ENCODE measurements around the gene POLD2. TPM values are rescaled to one million over a fixed set of nuclear protein-coding genes. Genes with fewer than 3 reads are reported as not detected.

The POLD2 gene
- total RNA-seq, 4 donors from 2014 or later: 50.8 to 69.0 (median 58.7) TPM

DNA sequence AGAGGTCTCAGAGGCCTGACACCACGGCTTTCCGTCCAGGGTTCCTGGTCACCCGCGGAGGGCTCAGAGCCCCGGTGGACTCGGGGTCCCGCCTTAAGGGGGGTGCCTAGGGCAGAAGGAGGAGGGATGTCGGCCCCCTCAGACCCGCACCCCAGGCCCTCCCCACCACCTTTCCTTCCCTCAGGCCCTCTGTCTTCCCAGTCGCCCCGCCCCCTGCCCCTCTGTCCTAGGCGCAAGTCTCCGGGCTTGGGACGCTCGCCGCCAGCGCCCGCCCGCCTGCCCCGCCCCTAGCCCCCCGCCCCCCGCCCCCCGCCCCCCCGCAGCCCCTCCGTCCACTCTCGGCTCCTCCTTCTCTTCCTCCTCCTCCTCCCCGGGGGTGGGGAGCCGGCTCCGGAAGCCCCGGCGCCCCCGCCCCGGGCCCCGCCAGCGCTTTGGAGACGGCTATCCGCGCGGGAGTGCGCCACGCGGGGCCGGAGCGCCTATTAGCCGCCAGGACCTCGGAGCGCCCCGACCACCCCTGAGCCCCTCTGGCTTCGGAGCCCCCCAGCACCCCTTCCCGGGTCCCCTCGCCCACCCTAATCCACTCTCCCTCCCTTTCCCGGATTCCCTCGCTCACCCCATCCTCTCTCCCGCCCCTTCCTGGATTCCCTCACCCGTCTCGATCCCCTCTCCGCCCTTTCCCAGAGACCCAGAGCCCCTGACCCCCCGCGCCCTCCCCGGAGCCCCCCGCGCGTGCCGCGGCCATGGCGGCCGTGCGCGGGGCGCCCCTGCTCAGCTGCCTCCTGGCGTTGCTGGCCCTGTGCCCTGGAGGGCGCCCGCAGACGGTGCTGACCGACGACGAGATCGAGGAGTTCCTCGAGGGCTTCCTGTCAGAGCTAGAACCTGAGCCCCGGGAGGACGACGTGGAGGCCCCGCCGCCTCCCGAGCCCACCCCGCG, 19.2 kb downstream of the POLD2 start, which contains the start of gene AEBP1:
Gene AEBP1 (plus strand): TSS at position 423 of the 937 bp plus-strand sequence. CDS start 321 bp downstream, at position 744.
- intact Hi-C loops (cut with DNase I; ENCODE audit: low total_unique reads): no loop called here
- peak in 1 of 2 donors; percentile 87 for DNase-seq (ENCODE audit: low spot score in 2 of 2)

DNA sequence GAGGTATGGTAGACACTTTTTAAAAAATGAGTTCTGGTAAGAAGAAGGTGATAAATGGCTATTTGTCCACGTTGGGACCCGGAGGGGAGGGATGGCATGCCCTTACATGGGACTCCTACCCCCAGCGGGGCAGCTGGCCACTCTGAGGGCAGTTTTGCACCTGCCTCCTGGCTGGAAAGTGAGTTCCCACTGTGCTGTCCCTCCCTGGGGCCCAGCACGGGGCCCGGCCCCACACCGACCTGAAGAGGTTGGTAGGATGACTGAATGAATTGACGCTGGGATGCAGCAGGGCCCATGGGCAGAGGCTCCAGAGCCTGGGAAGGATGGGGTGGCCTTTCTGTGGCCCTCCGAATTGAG, 19.8 kb downstream of the POLD2 start:
- intact Hi-C loops (cut with DNase I; ENCODE audit: low total_unique reads): no loop called here
- TF ChIP-seq, protein P1, sequence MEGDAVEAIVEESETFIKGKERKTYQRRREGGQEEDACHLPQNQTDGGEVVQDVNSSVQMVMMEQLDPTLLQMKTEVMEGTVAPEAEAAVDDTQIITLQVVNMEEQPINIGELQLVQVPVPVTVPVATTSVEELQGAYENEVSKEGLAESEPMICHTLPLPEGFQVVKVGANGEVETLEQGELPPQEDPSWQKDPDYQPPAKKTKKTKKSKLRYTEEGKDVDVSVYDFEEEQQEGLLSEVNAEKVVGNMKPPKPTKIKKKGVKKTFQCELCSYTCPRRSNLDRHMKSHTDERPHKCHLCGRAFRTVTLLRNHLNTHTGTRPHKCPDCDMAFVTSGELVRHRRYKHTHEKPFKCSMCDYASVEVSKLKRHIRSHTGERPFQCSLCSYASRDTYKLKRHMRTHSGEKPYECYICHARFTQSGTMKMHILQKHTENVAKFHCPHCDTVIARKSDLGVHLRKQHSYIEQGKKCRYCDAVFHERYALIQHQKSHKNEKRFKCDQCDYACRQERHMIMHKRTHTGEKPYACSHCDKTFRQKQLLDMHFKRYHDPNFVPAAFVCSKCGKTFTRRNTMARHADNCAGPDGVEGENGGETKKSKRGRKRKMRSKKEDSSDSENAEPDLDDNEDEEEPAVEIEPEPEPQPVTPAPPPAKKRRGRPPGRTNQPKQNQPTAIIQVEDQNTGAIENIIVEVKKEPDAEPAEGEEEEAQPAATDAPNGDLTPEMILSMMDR (IDR thresholded peaks at IDR 0.05): no peak
- no peak for TF ChIP-seq POLR2A (IDR thresholded peaks at IDR 0.05)
- 69 to 80% methylated on average over 8 of the region's 8 CpGs for WGBS, 2 donors
- no peak for DNase-seq (ENCODE audit: low spot score in 2 of 2)
- H3K4me3 ChIP-seq (ENCODE audit: low read depth, poor library complexity, severe bottlenecking): no peak overlapping the region

More for the DNA sequence above, 19.2 kb downstream of the POLD2 start, which contains the start of gene AEBP1:
- TF ChIP-seq POLR2A (IDR thresholded peaks at IDR 0.05): no peak
- TF ChIP-seq, protein P1 (IDR thresholded peaks at IDR 0.05): no peak
- WGBS, 2 donors: 4 to 7% methylated on average over 56 to 77 of the region's 87 CpGs
- peak within 1 kb of the TSS; percentile 32 for H3K4me3 ChIP-seq (ENCODE audit: low read depth, poor library complexity, severe bottlenecking)

DNA sequence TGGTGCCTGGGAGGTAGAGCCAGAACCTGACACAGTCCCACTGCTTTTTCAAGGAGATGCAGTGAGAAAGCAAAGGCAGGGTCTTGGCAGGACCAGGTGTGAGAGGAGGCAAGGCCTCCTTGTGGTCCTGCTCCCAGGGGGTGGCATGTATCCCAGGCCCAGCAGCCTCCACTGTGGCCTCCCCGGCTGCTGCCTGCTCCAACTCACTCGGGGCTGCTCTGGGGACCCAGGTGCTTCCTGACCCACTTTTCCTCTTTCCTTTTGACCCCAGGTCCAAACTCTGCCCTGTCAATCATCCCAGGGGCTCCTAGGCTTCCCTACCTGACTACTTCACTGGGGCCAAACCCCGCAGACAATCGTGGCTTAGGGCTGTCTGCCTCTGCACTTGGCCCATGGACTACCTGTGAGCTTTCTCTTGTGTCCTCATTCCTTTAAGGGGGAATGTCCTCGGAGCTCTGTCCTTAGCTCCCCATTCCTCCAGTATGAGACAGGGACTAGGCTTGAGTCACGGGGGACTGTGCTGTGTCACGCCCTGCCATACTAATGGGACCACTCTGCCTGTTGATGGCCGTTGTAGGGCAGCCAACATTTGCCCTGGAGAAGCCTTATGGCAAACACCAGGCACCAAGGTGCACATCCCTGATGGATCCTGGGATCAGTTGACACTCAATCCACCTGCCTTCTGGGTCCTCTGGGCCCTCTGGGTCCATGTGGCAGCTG, 20.3 kb downstream of the POLD2 start:
- TF ChIP-seq, protein P1 (IDR thresholded peaks at IDR 0.05): no peak
- TF ChIP-seq POLR2A (IDR thresholded peaks at IDR 0.05): no peak
- no peak overlapping the region for H3K4me3 ChIP-seq (ENCODE audit: low read depth, poor library complexity, severe bottlenecking)
- WGBS, 2 donors: 76 to 77% methylated on average over 8 of the region's 8 CpGs
- DNase-seq (ENCODE audit: low spot score in 2 of 2): no peak
- intact Hi-C loops (cut with DNase I; ENCODE audit: low total_unique reads): no loop called here

DNA sequence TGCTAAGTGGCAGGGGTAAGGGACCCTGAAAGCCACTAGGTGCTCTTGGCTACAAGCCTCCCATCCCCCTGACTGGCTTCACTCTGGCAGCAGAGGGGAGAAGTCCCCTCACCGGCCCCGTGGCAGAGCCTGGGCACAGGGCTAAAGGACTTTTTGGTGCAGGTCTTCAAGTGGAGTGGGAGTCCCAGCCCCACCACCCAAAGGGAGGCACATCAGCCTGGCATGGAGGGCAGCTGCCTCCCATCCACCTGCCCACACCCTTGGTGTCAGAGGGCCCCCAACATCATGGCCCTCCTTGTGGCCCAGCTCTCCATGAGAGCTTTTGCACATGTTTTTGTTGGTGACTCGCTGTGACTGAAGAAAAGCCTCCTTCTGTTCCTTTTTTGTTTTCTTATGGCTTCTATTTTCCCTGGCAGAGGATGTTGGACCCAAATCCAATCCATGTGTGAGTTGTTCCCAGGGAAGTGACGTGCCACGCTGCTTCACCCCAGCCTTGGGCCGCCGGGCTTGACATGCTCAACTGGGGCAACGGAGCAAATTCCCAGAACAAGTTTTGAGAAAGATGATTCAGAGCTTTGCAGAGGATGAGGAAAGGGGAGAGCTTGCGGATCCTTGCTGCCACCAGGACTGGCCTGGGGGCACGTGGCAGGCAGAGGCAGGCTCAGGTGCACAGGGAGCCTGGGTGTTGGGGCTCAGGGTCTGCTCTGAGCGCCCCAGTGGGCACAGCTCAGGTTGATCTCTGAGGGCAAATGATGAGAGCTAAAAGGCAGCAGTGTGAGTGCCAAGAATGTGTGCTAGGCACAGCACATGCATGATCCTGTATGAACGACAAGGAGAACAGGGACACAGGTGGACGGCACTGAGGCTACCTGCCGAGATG, 21.1 kb downstream of the POLD2 start:
- TF ChIP-seq POLR2A (IDR thresholded peaks at IDR 0.05): no peak
- TF ChIP-seq, protein P1 (IDR thresholded peaks at IDR 0.05): no peak
- H3K4me3 ChIP-seq (ENCODE audit: low read depth, poor library complexity, severe bottlenecking): no peak overlapping the region
- peak in 1 of 2 donors; percentile 90 for DNase-seq (ENCODE audit: low spot score in 2 of 2)
- WGBS, 2 donors: 51% methylated on average over 14 of the region's 14 CpGs
- intact Hi-C loops (cut with DNase I; ENCODE audit: low total_unique reads): no loop called here

DNA sequence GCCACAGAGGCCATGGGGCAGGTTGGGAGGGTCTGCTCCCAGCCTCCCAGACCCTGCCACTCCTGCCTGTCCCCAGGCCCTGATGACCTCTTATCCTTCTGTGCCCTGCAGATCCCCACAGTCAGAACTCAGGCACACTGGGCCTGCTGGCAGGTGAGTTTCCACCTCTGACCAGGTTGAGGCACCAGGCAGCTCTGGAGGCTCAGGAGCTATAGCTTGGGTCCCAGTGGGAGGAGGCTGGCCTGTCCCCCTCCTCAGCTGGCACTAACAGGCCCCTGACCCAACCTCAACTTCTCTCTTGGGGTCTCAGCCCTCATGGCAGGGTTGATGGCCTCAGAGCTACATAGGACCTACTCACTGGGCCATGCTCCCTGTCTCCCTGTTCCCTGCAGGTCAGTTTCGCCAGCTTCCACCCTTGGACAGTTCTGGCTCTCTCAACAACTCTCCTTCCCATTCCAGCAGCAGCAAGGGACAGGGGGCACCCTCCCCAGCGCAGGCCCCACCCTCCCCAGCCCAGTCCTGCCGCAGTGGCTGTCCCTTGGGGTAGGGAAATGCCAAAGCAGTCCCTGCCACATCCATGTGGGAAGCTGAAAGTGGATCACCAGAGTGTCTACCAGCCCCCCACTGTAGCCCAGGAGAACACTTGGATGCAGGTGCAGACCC, 21.9 kb downstream of the POLD2 start:
- WGBS, 2 donors: 75 to 84% methylated on average over 3 of the region's 3 CpGs
- H3K4me3 ChIP-seq (ENCODE audit: low read depth, poor library complexity, severe bottlenecking): no peak overlapping the region
- DNase-seq (ENCODE audit: low spot score in 2 of 2): no peak
- intact Hi-C loops (cut with DNase I; ENCODE audit: low total_unique reads): no loop called here
- no peak for TF ChIP-seq POLR2A (IDR thresholded peaks at IDR 0.05)
- TF ChIP-seq, protein P1 (IDR thresholded peaks at IDR 0.05): no peak
